Uterus (tissue), 4 donors: ENCODE measurements around the gene PLEKHA7. TPM values are rescaled to one million over a fixed set of nuclear protein-coding genes. Genes with fewer than 3 reads are reported as not detected.

ENCODE experiments used
- DNase-seq, 2 donors: peaks; one replicate each; pipeline ENCODE4 v3.0.0-alpha.2; 2019 to 2020
- H3K27ac ChIP-seq, 2 donors: fragments of 200-600 bp; sonication (generic); 1 replicate in 1 of 2; 2 replicates in 1 of 2; pipeline ENCODE4 v1.5.1; 2016 to 2018
- H3K27me3 ChIP-seq, 2 donors: fragments of 200-600 bp; sonication (generic); one replicate each; pipeline ENCODE4 v1.5.1; 2018 to 2019; ENCODE audit warnings: control low read depth in 1 of 2
- H3K36me3 ChIP-seq, 2 donors: fragments of 200-600 bp; sonication (generic); one replicate each; pipeline ENCODE4 v1.5.1; 2019; ENCODE audit warnings: control low read depth in 1 of 2
- H3K4me1 ChIP-seq, 2 donors: fragments of 200-600 bp; sonication (generic); one replicate each; pipeline ENCODE4 v1.5.1; 2018 to 2019; ENCODE audit warnings: control low read depth in 1 of 2
- H3K4me3 ChIP-seq, 2 donors: fragments of 200-600 bp; sonication (generic); 1 replicate in 1 of 2; 2 replicates in 1 of 2; pipeline ENCODE4 v1.5.1; 2018 to 2019; ENCODE audit warnings: mild to moderate bottlenecking in 1 of 2
- H3K9me3 ChIP-seq, 2 donors: fragments of 200-600 bp; sonication (generic); one replicate each; pipeline ENCODE4 v1.5.1; 2019; ENCODE audit warnings: control low read depth in 1 of 2
- CTCF ChIP-seq, 4 experiments: fragments of 200-600 bp in 2 of 4; fragments of 450-650 bp in 2 of 4; sonication (generic) in 2 of 4; IDR thresholded peaks; one replicate each; pipeline ENCODE4 v1.5.1; 2016 to 2019; ENCODE audit warnings: antibody characterized with exemption in 4 of 4, mild to moderate bottlenecking in 2 of 4, moderate library complexity in 1 of 4
- POLR2A ChIP-seq, 2 donors: fragments of 450-650 bp; IDR thresholded peaks; one replicate each; pipeline ENCODE4 v1.6.1; 2016; ENCODE audit warnings: antibody characterized with exemption in 2 of 2, mild to moderate bottlenecking in 1 of 2, moderate library complexity in 1 of 2
- intact Hi-C: fragments of 100-400 bp; cut with DNase I; formaldehyde crosslinking; loops from one replicate; pipeline ENCODE4 v1.15.1; 2023; ENCODE audit warnings: low total_unique reads
- total RNA-seq, 4 donors: library from RNA; depleted of rRNA in 3 of 4; stranded (reverse); fragments of >200 nt in 3 of 4; gene quantifications; one replicate each; pipeline versions ENCODE4 v1.1.0 to v1.2.4, GENCODE V29; 2014 to 2023
- donor health status: DM: yes; HTN: yes; CAD: no.

Gene PLEKHA7
- total RNA-seq, 4 donors from 2014 or later: 13.3 to 38.2 (median 26.7) TPM

- no peaks in the 10 kb centered on the region for H3K4me1 ChIP-seq
- H3K4me3 ChIP-seq: no peak overlapping the region
- no peaks in the 10 kb centered on the region for H3K9me3 ChIP-seq
- DNase-seq: no peak
- intact Hi-C loops: no loop called here
- H3K36me3 ChIP-seq: no peaks in the 10 kb centered on the region
- H3K27ac ChIP-seq: no peak overlapping the region
- H3K27me3 ChIP-seq: no peaks in the 10 kb centered on the region
- TF ChIP-seq CTCF (IDR thresholded peaks at IDR 0.05): no peak
- no peak for TF ChIP-seq POLR2A (IDR thresholded peaks at IDR 0.05)
Observed at GRCh38 chr11:16783321-16783801, 230.9 kb downstream of the PLEKHA7 start.

- intact Hi-C loops: no loop called here
- DNase-seq: no peak
- Histone ChIP-seq H3K4me3 (no peak overlapping the region), H3K27me3 (no peaks in the 10 kb centered on the region), H3K36me3 (no peaks in the 10 kb centered on the region), H3K9me3 (no peaks in the 10 kb centered on the region), H3K27ac (no peak overlapping the region), H3K4me1 (no peaks in the 10 kb centered on the region)
- TF ChIP-seq POLR2A (IDR thresholded peaks at IDR 0.05) (no peak), CTCF (IDR thresholded peaks at IDR 0.05) (no peak)
Observed at GRCh38 chr11:16781936-16782919, 232.0 kb downstream of the PLEKHA7 start.

- TF ChIP-seq CTCF (IDR thresholded peaks at IDR 0.05) (no peak), POLR2A (IDR thresholded peaks at IDR 0.05) (no peak)
- no peak for DNase-seq
- intact Hi-C loops: no loop called here
- no peaks in the 10 kb centered on the region for H3K27me3 ChIP-seq
- no peak overlapping the region for H3K4me3 ChIP-seq
- no peaks in the 10 kb centered on the region for H3K9me3 ChIP-seq
- H3K27ac ChIP-seq: no peak overlapping the region
- no peaks in the 10 kb centered on the region for H3K4me1 ChIP-seq
- H3K36me3 ChIP-seq: no peaks in the 10 kb centered on the region
Observed at GRCh38 chr11:16780698-16781550, 233.3 kb downstream of the PLEKHA7 start.

- intact Hi-C loops: no loop called here
- Histone ChIP-seq H3K36me3 (no peaks in the 10 kb centered on the region), H3K9me3 (no peaks in the 10 kb centered on the region), H3K4me1 (no peaks in the 10 kb centered on the region), H3K27ac (no peak overlapping the region), H3K27me3 (no peaks in the 10 kb centered on the region), H3K4me3 (no peak overlapping the region)
- TF ChIP-seq CTCF (IDR thresholded peaks at IDR 0.05): no peak
- TF ChIP-seq POLR2A (IDR thresholded peaks at IDR 0.05): no peak
- no peak for DNase-seq
Observed at GRCh38 chr11:16780146-16780545, 234.1 kb downstream of the PLEKHA7 start.
